HG02798 (cell line): Measurements from ENCODE around the gene RFTN1.

Experiments
- ATAC-seq: cut with Tn5 transposase; IDR thresholded peaks from one replicate; pipeline ENCODE4 v1.9.1; 2021; ENCODE audit warnings: mild to moderate bottlenecking; ENCODE audit not compliant: unreplicated experiment, poor library complexity

RFTN1 gene

GRCh38 chr3:16444344-16444743 is 69.2 kb downstream of the RFTN1 start:
- ATAC-seq = no peak

- no peak for ATAC-seq
Measured at GRCh38 chr3:16442730-16443129, 70.8 kb downstream of the RFTN1 start.

GRCh38 chr3:16441371-16441875 is 72.1 kb downstream of the RFTN1 start:
- ATAC-seq = no peak

GRCh38 chr3:16439848-16440708 is 73.4 kb downstream of the RFTN1 start:
- no peak for ATAC-seq

- no peak for ATAC-seq
Measured at GRCh38 chr3:16439163-16439847, 74.2 kb downstream of the RFTN1 start.

GRCh38 chr3:16437640-16438039 is 75.9 kb downstream of the RFTN1 start:
- no peak for ATAC-seq

GRCh38 chr3:16433701-16434151 is 79.8 kb downstream of the RFTN1 start:
- peak; percentile 85 for ATAC-seq

- ATAC-seq = no peak
Measured at GRCh38 chr3:16432714-16433113, 80.8 kb downstream of the RFTN1 start.

GRCh38 chr3:16430717-16431630 is 82.5 kb downstream of the RFTN1 start:
- ATAC-seq = peak; percentile 59

GRCh38 chr3:16429086-16429485 is 84.4 kb downstream of the RFTN1 start:
- no peak for ATAC-seq

- no peak for ATAC-seq
Measured at GRCh38 chr3:16428612-16429011, 84.9 kb downstream of the RFTN1 start.

- no peak for ATAC-seq
Measured at GRCh38 chr3:16427103-16427965, 86.2 kb downstream of the RFTN1 start.

GRCh38 chr3:16426665-16427064 is 86.8 kb downstream of the RFTN1 start:
- ATAC-seq = no peak

- no peak for ATAC-seq
Measured at GRCh38 chr3:16426029-16426400, 87.5 kb downstream of the RFTN1 start.

GRCh38 chr3:16425398-16426028 is 88.0 kb downstream of the RFTN1 start:
- no peak for ATAC-seq

GRCh38 chr3:16423947-16424673 is 89.4 kb downstream of the RFTN1 start:
- peak; percentile 89 for ATAC-seq

GRCh38 chr3:16423298-16423697 is 90.2 kb downstream of the RFTN1 start:
- ATAC-seq = no peak

GRCh38 chr3:16419640-16420241 is 93.8 kb downstream of the RFTN1 start:
- ATAC-seq = no peak
